Neural progenitor cell (in vitro differentiated cells): ENCODE data around the gene NFIA. TPM values are rescaled to one million over a fixed set of nuclear protein-coding genes. Genes with fewer than 3 reads are reported as not detected.

Experiments used
- DNase-seq: peaks from one replicate; pipeline ENCODE4 v3.0.0-alpha.2; 2016; ENCODE audit warnings: low spot score
- H2AFZ ChIP-seq: fragments of 200-600 bp; sonication (generic); replicated peaks from 2 replicates; pipeline ENCODE4 v1.6.1; 2016; ENCODE audit warnings: antibody characterized with exemption
- H3F3A ChIP-seq: fragments of 200-600 bp; sonication (generic); 2 replicates; pipeline ENCODE4 v1.6.1; 2016; ENCODE audit warnings: antibody characterized with exemption, low read depth
- H3K27ac ChIP-seq: fragments of 200-600 bp; sonication (generic); 2 replicates; pipeline ENCODE4 v1.5.1; 2016; ENCODE audit warnings: mild to moderate bottlenecking
- H3K27me3 ChIP-seq: fragments of 200-600 bp; sonication (generic); 2 replicates; pipeline ENCODE4 v1.6.1; 2016; ENCODE audit warnings: mild to moderate bottlenecking, moderate library complexity
- H3K36me3 ChIP-seq: fragments of 200-600 bp; sonication (generic); 2 replicates; pipeline ENCODE4 v1.5.1; 2016
- H3K4me1 ChIP-seq: fragments of 200-600 bp; sonication (generic); 2 replicates; pipeline ENCODE4 v1.6.1; 2016; ENCODE audit warnings: mixed run types
- H3K4me2 ChIP-seq: fragments of 200-600 bp; sonication (generic); 2 replicates; pipeline ENCODE4 v1.6.1; 2016
- H3K4me3 ChIP-seq: fragments of 200-600 bp; sonication (generic); 2 replicates; pipeline ENCODE4 v1.5.1; 2016
- H3K79me2 ChIP-seq: fragments of 200-600 bp; sonication (generic); 2 replicates; pipeline ENCODE4 v1.6.1; 2016; ENCODE audit warnings: low read depth
- H3K9ac ChIP-seq: fragments of 200-600 bp; sonication (generic); 2 replicates; pipeline ENCODE4 v1.6.1; 2016
- H3K9me3 ChIP-seq: fragments of 200-600 bp; sonication (generic); 2 replicates; pipeline ENCODE4 v1.5.1; 2016; ENCODE audit warnings: low read depth
- H4K20me1 ChIP-seq: fragments of 200-600 bp; sonication (generic); 2 replicates; pipeline ENCODE4 v1.6.1; 2016; ENCODE audit warnings: low read depth
- H3K27ac Mint-ChIP-seq: 3 replicates; pipeline ENCODE4 v1.8.0; 2021; ENCODE audit warnings: mixed read lengths
- H3K27me3 Mint-ChIP-seq: 2 replicates; pipeline ENCODE4 v1.8.0; 2022; ENCODE audit warnings: low read depth, mild to moderate bottlenecking, inconsistent platforms, moderate library complexity, mixed read lengths; ENCODE audit not compliant: insufficient read depth
- H3K36me3 Mint-ChIP-seq: 3 replicates; pipeline ENCODE4 v1.8.0; 2021; ENCODE audit warnings: mixed read lengths
- H3K4me1 Mint-ChIP-seq: 3 replicates; pipeline ENCODE4 v1.8.0; 2021; ENCODE audit warnings: mixed read lengths
- H3K4me3 Mint-ChIP-seq: 3 replicates; pipeline ENCODE4 v1.8.0; 2021; ENCODE audit warnings: mild to moderate bottlenecking, moderate library complexity, mixed read lengths
- H3K9me3 Mint-ChIP-seq: 3 replicates; pipeline ENCODE4 v1.8.0; 2020; ENCODE audit warnings: mixed read lengths
- EZH2 ChIP-seq: fragments of 200-600 bp; sonication (generic); IDR thresholded peaks from 2 replicates; pipeline ENCODE4 v1.6.1; 2017; ENCODE audit warnings: antibody characterized with exemption, mild to moderate bottlenecking, moderate library complexity
- EZH2phosphoT487 ChIP-seq: fragments of 200-600 bp; sonication (generic); IDR thresholded peaks from 2 replicates; pipeline ENCODE4 v1.6.1; 2017; ENCODE audit warnings: antibody characterized with exemption
- total RNA-seq: library from RNA; depleted of rRNA; stranded (reverse); fragments of >200 nt; gene quantifications from 2 replicates; pipeline ENCODE4 v1.2.3, GENCODE V29; 2015; ENCODE audit warnings: low replicate concordance
- TF ChIP-seq, protein P1 (sequence below): fragments of 200-600 bp; sonication (generic); IDR thresholded peaks from 2 replicates; pipeline ENCODE4 v1.5.1; 2017; ENCODE audit warnings: antibody characterized with exemption, mild to moderate bottlenecking

The NFIA gene
- total RNA-seq, result 1.7 and 5.3 TPM in 2 replicates

DNA sequence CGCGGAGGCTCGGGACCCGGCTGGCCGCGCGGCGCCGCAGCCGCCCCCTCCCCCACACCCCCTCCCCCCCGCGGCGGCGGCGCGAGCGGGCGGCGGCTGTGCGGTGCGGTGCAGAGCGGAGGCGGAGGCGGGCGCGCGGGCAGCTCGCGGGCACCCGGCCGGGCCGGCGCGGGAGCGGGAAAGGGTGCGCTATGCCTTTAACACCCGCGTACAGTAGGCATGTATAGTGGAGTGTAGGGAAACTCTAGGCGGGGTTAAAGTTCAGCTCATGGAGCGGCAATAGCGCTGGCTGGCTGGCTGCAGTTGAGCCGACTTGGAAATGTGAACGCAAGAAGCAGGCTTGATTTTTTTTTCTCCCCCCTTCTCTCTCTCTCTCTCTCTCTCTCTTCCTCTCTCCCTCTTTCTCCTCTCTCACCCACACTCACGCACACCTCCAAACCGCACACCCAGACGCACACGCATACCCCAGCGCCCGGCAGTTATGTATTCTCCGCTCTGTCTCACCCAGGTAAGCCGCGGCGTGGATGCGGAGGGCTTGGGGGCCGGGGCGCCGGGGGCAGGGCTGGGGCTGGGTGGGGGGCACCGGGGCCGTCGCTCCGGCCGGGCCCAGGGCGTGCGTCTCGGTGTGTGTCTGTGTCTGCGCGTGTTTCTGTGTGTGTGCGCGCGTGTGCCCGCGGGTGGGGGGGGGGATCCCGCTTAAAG is at the start of gene NFIA:
Gene NFIA (plus strand): TSS at position 251 of the 702 bp plus-strand sequence.
- H3K9me3 ChIP-seq, result no peaks in the 10 kb centered on the region
- H3K36me3 Mint-ChIP-seq, result peaks cover 6% of the 10 kb centered on the region
- peaks cover 50% of the 10 kb centered on the region for H3F3A ChIP-seq
- H3K27me3 Mint-ChIP-seq, result peaks cover 35% of the 10 kb centered on the region
- peak within 1 kb of the TSS; percentile 77 for H2AFZ ChIP-seq
- H3K9me3 Mint-ChIP-seq, result peaks cover 3% of the 10 kb centered on the region
- no peak for DNase-seq
- peaks cover 46% of the 10 kb centered on the region for H4K20me1 ChIP-seq
- H3K27me3 ChIP-seq, result peaks cover 94% of the 10 kb centered on the region
- H3K27ac ChIP-seq, result no peak within 1 kb of the TSS
- peaks cover 44% of the 10 kb centered on the region for H3K4me1 Mint-ChIP-seq
- H3K79me2 ChIP-seq, result no peaks in the 10 kb centered on the region
- TF ChIP-seq EZH2 (no peak), EZH2phosphoT487 (no peak)
- TF ChIP-seq, protein P1, sequence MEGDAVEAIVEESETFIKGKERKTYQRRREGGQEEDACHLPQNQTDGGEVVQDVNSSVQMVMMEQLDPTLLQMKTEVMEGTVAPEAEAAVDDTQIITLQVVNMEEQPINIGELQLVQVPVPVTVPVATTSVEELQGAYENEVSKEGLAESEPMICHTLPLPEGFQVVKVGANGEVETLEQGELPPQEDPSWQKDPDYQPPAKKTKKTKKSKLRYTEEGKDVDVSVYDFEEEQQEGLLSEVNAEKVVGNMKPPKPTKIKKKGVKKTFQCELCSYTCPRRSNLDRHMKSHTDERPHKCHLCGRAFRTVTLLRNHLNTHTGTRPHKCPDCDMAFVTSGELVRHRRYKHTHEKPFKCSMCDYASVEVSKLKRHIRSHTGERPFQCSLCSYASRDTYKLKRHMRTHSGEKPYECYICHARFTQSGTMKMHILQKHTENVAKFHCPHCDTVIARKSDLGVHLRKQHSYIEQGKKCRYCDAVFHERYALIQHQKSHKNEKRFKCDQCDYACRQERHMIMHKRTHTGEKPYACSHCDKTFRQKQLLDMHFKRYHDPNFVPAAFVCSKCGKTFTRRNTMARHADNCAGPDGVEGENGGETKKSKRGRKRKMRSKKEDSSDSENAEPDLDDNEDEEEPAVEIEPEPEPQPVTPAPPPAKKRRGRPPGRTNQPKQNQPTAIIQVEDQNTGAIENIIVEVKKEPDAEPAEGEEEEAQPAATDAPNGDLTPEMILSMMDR, result no peak
- peak within 1 kb of the TSS; percentile 96 for H3K4me2 ChIP-seq
- H3K36me3 ChIP-seq, result no peaks in the 10 kb centered on the region
- peak within 1 kb of the TSS; percentile 79 for H3K27ac Mint-ChIP-seq
- peak within 1 kb of the TSS; percentile 64 for H3K4me3 ChIP-seq
- peak within 1 kb of the TSS; percentile 96 for H3K4me3 Mint-ChIP-seq
- peaks cover 14% of the 10 kb centered on the region for H3K4me1 ChIP-seq
- H3K9ac ChIP-seq, result no peak within 1 kb of the TSS

DNA sequence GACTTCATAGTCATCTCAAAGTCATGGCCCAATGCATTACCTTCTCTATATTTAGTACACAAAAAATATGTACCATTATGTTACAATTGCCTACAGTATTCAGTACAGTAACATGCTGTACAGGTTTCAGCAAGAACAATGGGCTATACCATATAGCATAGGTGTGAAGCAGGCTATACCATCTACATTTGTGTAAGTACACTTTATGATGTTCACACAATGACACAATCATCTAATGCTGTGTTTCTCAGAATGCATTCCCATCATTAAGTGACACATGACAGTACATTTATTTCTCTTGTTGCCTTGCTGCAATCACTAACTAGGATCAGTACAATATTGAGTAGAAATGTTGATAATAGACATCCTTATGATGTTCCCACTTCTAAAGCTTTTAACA is 46.5 kb upstream of the NFIA start:
- no peak overlapping the region for H3K27ac Mint-ChIP-seq

DNA sequence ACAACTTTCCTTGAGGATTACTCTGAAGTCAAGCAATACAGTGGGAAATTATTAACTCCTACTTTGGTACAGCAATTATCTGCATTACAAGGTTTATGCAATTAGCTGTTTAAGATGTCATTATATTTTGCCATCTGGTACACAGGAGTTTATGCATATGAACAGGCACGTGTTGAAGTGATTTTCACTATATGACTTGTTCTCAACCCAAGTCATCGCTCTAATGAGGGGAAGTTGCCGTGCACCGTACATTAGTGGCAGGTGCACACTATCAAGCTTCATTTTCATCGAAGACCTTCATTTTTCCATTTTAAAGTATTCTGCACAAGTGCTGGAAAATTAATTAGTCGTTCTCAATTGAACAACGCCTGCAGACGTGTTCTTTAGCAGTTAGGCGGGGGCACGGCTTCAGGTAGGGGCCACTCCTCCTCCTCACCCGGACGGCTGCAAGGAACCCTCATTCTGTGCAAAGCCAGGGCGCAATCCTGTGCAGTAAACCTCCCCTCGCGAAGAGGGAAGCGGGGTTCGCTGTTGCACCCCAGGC is 39.8 kb upstream of the NFIA start:
- H3K4me3 Mint-ChIP-seq, result peak overlapping the region; percentile 57
- no peak for DNase-seq
- no peak for TF ChIP-seq EZH2phosphoT487
- TF ChIP-seq, protein P1, result no peak
- no peak for TF ChIP-seq EZH2
- no peak overlapping the region for H3K9ac ChIP-seq
- H3K27ac ChIP-seq, result no peak overlapping the region
- H3K36me3 Mint-ChIP-seq, result no peaks in the 10 kb centered on the region
- peaks cover 6% of the 10 kb centered on the region for H3K9me3 Mint-ChIP-seq
- no peaks in the 10 kb centered on the region for H4K20me1 ChIP-seq
- H3K4me1 Mint-ChIP-seq, result peaks cover 6% of the 10 kb centered on the region
- H3K4me3 ChIP-seq, result peak overlapping the region; percentile 43
- no peaks in the 10 kb centered on the region for H3K36me3 ChIP-seq
- no peaks in the 10 kb centered on the region for H3K4me1 ChIP-seq
- no peaks in the 10 kb centered on the region for H3K9me3 ChIP-seq
- peaks cover 14% of the 10 kb centered on the region for H3K27me3 Mint-ChIP-seq
- peak overlapping the region; percentile 76 for H3K4me2 ChIP-seq
- H3K27ac Mint-ChIP-seq, result no peak overlapping the region
- H3F3A ChIP-seq, result no peaks in the 10 kb centered on the region
- H3K27me3 ChIP-seq, result peaks cover 39% of the 10 kb centered on the region
- no peaks in the 10 kb centered on the region for H3K79me2 ChIP-seq
- H2AFZ ChIP-seq, result peak overlapping the region; percentile 96

More for the DNA sequence above, 46.5 kb upstream of the NFIA start:
- H3K4me3 ChIP-seq, result no peak overlapping the region
- no peaks in the 10 kb centered on the region for H3K4me1 ChIP-seq
- DNase-seq, result no peak
- no peak overlapping the region for H3K4me2 ChIP-seq
- no peaks in the 10 kb centered on the region for H3K79me2 ChIP-seq
- TF ChIP-seq EZH2 (no peak), EZH2phosphoT487 (no peak)
- TF ChIP-seq, protein P1, result no peak
- no peaks in the 10 kb centered on the region for H3F3A ChIP-seq
- H2AFZ ChIP-seq, result no peak overlapping the region
- Mint-ChIP-seq H3K36me3 (no peaks in the 10 kb centered on the region), H3K4me3 (no peak overlapping the region), H3K4me1 (no peaks in the 10 kb centered on the region), H3K27me3 (peaks cover 6% of the 10 kb centered on the region), H3K9me3 (peaks cover 3% of the 10 kb centered on the region)
- H3K27ac ChIP-seq, result no peak overlapping the region
- H4K20me1 ChIP-seq, result no peaks in the 10 kb centered on the region
- H3K36me3 ChIP-seq, result no peaks in the 10 kb centered on the region
- H3K27me3 ChIP-seq, result no peaks in the 10 kb centered on the region
- H3K9ac ChIP-seq, result no peak overlapping the region
- H3K9me3 ChIP-seq, result no peaks in the 10 kb centered on the region
